ENCODE data around the gene ATG9A.

DNA sequence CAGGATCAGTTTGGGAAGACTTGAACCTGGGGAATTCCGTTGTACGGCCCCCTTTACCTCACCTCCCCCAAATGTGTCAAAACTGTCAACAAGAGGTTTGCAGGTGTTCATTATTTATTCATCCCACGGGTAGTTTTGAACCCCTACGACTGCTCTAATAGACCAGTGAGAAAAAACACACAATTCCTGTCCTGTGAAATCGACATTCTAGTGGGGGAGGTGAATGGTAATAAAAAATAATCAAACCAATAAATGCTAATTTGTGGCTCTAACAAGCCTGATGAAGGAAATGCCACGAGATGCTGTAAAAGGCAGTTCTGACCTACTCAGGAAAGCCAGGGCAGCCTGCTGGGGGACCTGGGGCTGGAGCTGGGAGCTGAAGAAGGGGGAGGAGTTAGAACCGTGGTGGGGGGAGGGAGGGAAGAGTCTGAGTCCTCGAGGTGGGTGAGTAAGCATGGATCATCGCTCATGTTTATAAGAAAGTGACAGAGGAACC lies 49.3 kb upstream of the ATG9A start:
- TF ChIP-seq, protein P1, sequence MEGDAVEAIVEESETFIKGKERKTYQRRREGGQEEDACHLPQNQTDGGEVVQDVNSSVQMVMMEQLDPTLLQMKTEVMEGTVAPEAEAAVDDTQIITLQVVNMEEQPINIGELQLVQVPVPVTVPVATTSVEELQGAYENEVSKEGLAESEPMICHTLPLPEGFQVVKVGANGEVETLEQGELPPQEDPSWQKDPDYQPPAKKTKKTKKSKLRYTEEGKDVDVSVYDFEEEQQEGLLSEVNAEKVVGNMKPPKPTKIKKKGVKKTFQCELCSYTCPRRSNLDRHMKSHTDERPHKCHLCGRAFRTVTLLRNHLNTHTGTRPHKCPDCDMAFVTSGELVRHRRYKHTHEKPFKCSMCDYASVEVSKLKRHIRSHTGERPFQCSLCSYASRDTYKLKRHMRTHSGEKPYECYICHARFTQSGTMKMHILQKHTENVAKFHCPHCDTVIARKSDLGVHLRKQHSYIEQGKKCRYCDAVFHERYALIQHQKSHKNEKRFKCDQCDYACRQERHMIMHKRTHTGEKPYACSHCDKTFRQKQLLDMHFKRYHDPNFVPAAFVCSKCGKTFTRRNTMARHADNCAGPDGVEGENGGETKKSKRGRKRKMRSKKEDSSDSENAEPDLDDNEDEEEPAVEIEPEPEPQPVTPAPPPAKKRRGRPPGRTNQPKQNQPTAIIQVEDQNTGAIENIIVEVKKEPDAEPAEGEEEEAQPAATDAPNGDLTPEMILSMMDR (IDR thresholded peaks at IDR 0.05; ENCODE audit: low read length): no peak
- TF ChIP-seq EZH2 (optimal IDR thresholded peaks at IDR 0.05; ENCODE audit: low read depth, low read length): no peak

All from MM.1S (cell line).